GM23338 (cell line): Measurements from ENCODE around the gene ZNF277. TPM values are rescaled to one million over a fixed set of nuclear protein-coding genes. Genes with fewer than 3 reads are reported as not detected.

ENCODE experiments used
- ATAC-seq: fragments of 200-7000 bp; cut with Tn5 transposase; 3 replicates; pipeline ENCODE4 v1.9.1; 2020
- DNase-seq: peaks from one replicate; pipeline ENCODE4 v3.0.0-alpha.2; 2015; ENCODE audit warnings: low spot score
- H2AFZ ChIP-seq: fragments of 200-600 bp; sonication (generic); 2 replicates; pipeline ENCODE4 v1.8.0; 2016; ENCODE audit warnings: antibody characterized with exemption, mild to moderate bottlenecking, moderate library complexity
- H3F3A ChIP-seq: fragments of 200-600 bp; sonication (generic); replicated peaks from 2 replicates; pipeline ENCODE4 v1.8.0; 2017; ENCODE audit warnings: antibody characterized with exemption, mixed run types, low read depth
- H3K27ac ChIP-seq: fragments of 200-600 bp; sonication (generic); 2 replicates; pipeline ENCODE4 v1.6.1; 2016; ENCODE audit warnings: low read depth
- H3K27me3 ChIP-seq: fragments of 200-600 bp; sonication (generic); 2 replicates; pipeline ENCODE4 v1.8.0; 2016; ENCODE audit warnings: mild to moderate bottlenecking, mixed run types, moderate library complexity; ENCODE audit not compliant: insufficient read depth
- H3K36me3 ChIP-seq: fragments of 200-600 bp; sonication (generic); 2 replicates; pipeline ENCODE4 v1.8.0; 2016; ENCODE audit warnings: mild to moderate bottlenecking; ENCODE audit not compliant: insufficient read depth
- H3K4me1 ChIP-seq: fragments of 200-600 bp; sonication (generic); 2 replicates; pipeline ENCODE4 v1.8.0; 2016; ENCODE audit warnings: mild to moderate bottlenecking, moderate library complexity; ENCODE audit not compliant: insufficient read depth
- H3K4me2 ChIP-seq: fragments of 200-600 bp; sonication (generic); 2 replicates; pipeline ENCODE4 v1.7.1; 2017; ENCODE audit warnings: mixed run types
- H3K4me3 ChIP-seq: fragments of 200-600 bp; sonication (generic); 2 replicates; pipeline ENCODE4 v1.6.1; 2016; ENCODE audit warnings: mixed run types
- H3K79me2 ChIP-seq: fragments of 200-600 bp; sonication (generic); replicated peaks from 2 replicates; pipeline ENCODE4 v1.8.0; 2017; ENCODE audit warnings: mild to moderate bottlenecking; ENCODE audit not compliant: insufficient read depth
- H3K9me2 ChIP-seq: fragments of 200-600 bp; sonication (generic); 2 replicates; pipeline ENCODE4 v1.8.0; 2017; ENCODE audit not compliant: insufficient read depth
- H4K20me1 ChIP-seq: fragments of 200-600 bp; sonication (generic); replicated peaks from 2 replicates; pipeline ENCODE4 v1.8.0; 2017; ENCODE audit warnings: mild to moderate bottlenecking; ENCODE audit not compliant: insufficient read depth
- H3K27ac Mint-ChIP-seq: 2 replicates; pipeline ENCODE4 v1.8.0; 2020; ENCODE audit warnings: inconsistent platforms, mild to moderate bottlenecking, moderate library complexity, mixed read lengths
- H3K27me3 Mint-ChIP-seq: 3 replicates; pipeline ENCODE4 v1.8.0; 2022; ENCODE audit warnings: low read depth, mild to moderate bottlenecking, moderate library complexity, mixed read lengths, inconsistent platforms; ENCODE audit not compliant: insufficient read depth, poor library complexity
- H3K36me3 Mint-ChIP-seq: 3 replicates; pipeline ENCODE4 v1.8.0; 2021; ENCODE audit warnings: low read depth, mild to moderate bottlenecking, inconsistent platforms, moderate library complexity, mixed read lengths
- H3K4me1 Mint-ChIP-seq: 3 replicates; pipeline ENCODE4 v1.8.0; 2020; ENCODE audit warnings: mild to moderate bottlenecking, inconsistent platforms, mixed read lengths
- H3K4me3 Mint-ChIP-seq: 3 replicates; pipeline ENCODE4 v1.8.0; 2021; ENCODE audit warnings: moderate library complexity, mild to moderate bottlenecking, inconsistent platforms, mixed read lengths
- H3K9me3 Mint-ChIP-seq: 3 replicates; pipeline ENCODE4 v1.8.0; 2020; ENCODE audit warnings: moderate library complexity, mild to moderate bottlenecking, inconsistent platforms, mixed read lengths
- CTCF ChIP-seq, 2 experiments: fragments of 200-600 bp in 1 of 2; sonication (generic) in 1 of 2; conservative IDR thresholded peaks; 2 replicates each; pipeline versions ENCODE4 v1.5.1 to v1.6.1; 2016 to 2017; ENCODE audit warnings: antibody characterized with exemption in 2 of 2, low read depth in 2 of 2, mild to moderate bottlenecking in 2 of 2, moderate library complexity in 1 of 2
- POLR2AphosphoS5 ChIP-seq: IDR thresholded peaks from 2 replicates; pipeline ENCODE4 v1.6.1; 2016; ENCODE audit warnings: antibody characterized with exemption, low read depth
- ZNF462 ChIP-seq: fragments of 250-450 bp; sonication (Bioruptor Pico); IDR thresholded peaks from 2 replicates; pipeline ENCODE4 v1.5.0; 2020; ENCODE audit warnings: mild to moderate bottlenecking, moderate library complexity
- polyA plus RNA-seq: library from polyadenylated mRNA; unstranded; fragments of >200 nt; fragmentation: Nextera tagmentation; extraction: Ambion mirVana; gene quantifications from 2 replicates; pipeline ENCODE4 v1.2.1, GENCODE V29; 2016
- total RNA-seq: library from RNA; depleted of rRNA; stranded (reverse); fragments of >200 nt; shearing (Covaris generic); gene quantifications from 2 replicates; pipeline ENCODE4 v1.2.3, GENCODE V29; 2014

The ZNF277 gene
- total and polyA plus RNA-seq, 2 experiments from 2014 or later, result 25.4 to 28.9 TPM

GRCh38 chr7:112238330-112238729 lies 31.8 kb downstream of the ZNF277 start:
- Histone ChIP-seq H3K9me2 (no peaks in the 10 kb centered on the region), H3K4me3 (no peak overlapping the region), H3K79me2 (peaks cover 34% of the 10 kb centered on the region), H4K20me1 (no peaks in the 10 kb centered on the region; the same call in 1 of the 2 replicates), H3F3A (no peaks in the 10 kb centered on the region), H3K4me2 (no peak overlapping the region), H3K4me1 (no peaks in the 10 kb centered on the region; the same call in none of the 2 replicates), H3K36me3 (no peaks in the 10 kb centered on the region), H3K27me3 (no peaks in the 10 kb centered on the region), H2AFZ (no peak overlapping the region), H3K27ac (no peak overlapping the region)
- Mint-ChIP-seq H3K9me3 (no peaks in the 10 kb centered on the region), H3K36me3 (peaks cover 6% of the 10 kb centered on the region; the same call in 1 of the 3 replicates), H3K27me3 (peaks cover 5% of the 10 kb centered on the region), H3K4me1 (peaks cover 10% of the 10 kb centered on the region), H3K4me3 (no peak overlapping the region), H3K27ac (no peak overlapping the region)
- no peak for DNase-seq
- ATAC-seq, result no peak
- no peak for TF ChIP-seq CTCF (conservative IDR thresholded peaks at IDR 0.05; ENCODE audit: low read depth in 2 of 2)
- TF ChIP-seq POLR2AphosphoS5, result no peak
- no peak for TF ChIP-seq ZNF462 (CRISPR knock-in tag)
